Anterior cingulate cortex (tissue), 58 donors: ENCODE results near the gene NEK4.
"Not testable (repeated sequence)": the region's sequence is repeated elsewhere in the genome, so short reads cannot be mapped to it uniquely, and the experiment has no call there.

Experiments used
- DNase-seq, 58 donors: peaks; one replicate each; lab custom pipeline; 2025; lab: John Stamatoyannopoulos, UW

Gene NEK4

DNA sequence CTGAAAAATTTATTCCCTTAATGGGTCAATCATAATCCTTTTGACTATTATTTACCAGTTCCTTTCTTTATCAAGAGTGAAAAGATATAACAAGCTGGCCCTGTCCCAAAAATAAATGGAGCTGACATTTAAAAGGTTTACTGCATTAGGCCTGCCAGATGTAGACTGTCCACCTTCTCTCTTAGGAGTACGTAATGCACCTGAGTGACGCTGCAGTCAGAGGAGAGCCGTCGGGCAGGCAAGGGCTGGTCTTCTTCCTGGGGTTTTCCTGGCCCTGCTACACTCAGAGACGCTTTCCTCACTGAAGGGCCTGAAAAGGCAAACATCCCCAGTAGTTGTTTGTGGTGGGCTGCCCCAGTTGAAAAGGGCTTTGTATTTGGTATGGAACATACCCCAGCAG is 27.6 kb downstream of the NEK4 start:
- DNase-seq: no peak

DNA sequence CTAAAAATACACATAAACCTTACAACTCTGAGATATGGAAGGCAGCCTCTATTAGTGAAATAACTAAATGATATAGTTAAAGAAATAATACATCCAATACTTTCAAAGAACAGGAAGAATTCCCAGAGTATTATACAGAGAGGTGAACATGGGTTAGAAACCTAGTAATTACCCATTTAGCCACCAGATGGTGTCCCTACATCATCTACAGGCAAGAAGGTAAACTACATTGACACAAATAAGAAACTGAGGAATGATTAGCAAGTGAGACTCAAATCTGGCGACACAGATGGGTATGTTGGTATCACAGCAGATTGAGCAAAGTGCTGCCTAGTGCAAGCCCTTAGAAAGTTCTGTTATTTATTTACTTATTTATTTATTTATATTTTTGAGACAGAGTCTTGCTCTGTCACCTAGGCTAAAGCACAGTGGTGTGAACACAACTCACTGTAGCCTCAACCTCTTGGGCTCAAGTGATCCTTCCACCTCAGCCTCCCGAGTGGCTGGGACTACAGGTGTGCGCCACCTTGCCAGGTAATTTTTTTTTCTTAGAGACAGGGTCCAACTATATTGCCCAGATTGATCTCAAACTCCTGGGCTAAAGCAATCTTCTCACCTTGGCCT is 28.2 kb downstream of the NEK4 start:
- DNase-seq: no peak

DNA sequence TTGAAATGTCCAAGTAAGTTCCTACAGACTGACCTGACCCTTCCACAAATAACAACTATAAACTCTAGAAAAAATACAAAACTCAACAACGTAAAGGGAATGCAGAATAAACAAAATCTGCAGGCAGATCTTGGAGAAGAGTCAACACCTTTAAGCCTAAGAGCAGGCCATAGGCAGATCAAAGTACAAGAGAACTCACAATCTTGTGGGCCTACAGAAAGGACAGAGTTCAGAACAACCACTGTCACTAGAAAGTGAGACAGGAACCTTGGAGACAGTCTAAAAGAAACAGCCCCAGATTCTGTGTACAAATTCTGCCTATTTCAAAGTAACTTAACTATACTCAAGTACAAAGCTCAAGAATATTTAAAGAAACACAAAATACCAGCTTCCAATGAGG is 31.0 kb downstream of the NEK4 start:
- DNase-seq: no peak

- no peak for DNase-seq
Observed at GRCh38 chr3:52733256-52733891, 37.4 kb downstream of the NEK4 start.

DNA sequence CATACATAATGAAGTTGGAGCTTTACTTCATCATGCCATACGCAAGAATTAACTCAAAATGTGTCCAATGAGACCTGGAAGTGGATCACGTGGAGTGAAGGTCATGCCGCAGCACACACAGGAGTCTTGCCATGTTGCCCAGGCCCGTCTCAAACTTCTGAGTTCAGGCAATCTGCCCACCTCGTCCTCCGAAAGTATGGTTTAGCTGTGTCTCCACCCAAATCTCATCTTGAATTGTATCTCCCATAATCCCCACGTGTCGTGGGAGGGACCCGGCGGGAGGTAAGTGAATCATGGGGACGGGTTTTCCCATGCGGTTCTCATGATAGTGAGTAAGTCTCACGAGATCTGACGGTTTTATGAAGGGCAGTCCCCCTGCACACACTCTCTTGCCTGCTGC is 39.1 kb downstream of the NEK4 start:
- DNase-seq: no peak

GRCh38 chr3:52730681-52731080 is 40.1 kb downstream of the NEK4 start:
- no peak for DNase-seq

DNA sequence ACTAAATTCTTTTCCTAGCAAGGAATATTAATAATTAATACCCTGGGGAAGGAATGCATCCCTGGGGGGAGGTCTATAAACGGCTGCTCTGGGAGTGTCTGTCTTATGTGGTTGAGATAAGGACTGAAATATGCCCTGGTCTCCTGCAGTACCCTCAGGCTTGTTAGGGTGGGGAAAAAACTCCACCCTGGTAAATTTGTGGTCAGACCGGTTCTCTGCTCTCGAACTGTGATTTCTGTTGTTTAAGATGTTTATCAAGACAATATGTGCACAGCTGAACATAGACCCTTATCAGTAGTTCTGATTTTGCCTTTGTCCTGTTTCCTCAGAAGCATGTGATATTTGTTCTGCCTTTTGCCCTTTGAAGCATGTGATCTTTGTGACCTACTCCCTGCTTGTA is 42.0 kb downstream of the NEK4 start:
- not testable (repeated sequence) for DNase-seq

DNA sequence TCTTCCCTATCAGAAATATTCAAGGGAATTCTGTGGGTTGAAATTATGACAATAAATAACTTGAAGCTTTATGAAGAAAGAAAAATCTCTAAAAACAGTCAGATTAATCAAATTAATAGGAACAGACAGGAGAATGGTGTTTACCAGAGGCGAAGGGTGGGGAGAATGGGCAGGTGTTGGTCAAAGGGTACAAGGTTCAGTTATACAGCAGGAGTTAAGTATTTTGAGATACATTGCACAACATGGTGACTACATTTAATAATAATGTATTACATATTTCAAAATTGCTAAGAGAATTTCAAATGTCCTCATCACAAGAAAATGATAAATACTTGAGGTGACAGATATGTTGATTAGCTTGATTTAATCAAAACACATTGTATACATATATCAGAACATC is 46.2 kb downstream of the NEK4 start:
- no peak for DNase-seq

DNA sequence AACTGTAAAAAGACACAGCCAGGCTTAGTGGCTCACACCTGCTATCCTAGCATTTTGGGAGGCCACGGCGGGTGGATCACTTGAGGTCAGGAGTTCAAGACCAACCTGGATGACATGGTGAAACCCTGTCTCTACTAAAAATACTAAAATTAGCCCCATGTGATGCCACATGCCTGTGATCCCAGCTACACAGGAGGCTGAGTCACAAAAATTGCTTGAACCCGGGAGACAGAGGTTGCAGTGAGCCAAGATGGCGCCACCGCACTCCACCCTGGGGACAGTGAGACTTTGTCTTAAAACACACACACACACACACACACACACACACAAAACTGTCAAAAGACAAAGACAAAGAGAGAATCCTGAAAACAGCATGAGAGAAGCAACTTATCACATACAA is 46.8 kb downstream of the NEK4 start:
- no peak for DNase-seq

DNA sequence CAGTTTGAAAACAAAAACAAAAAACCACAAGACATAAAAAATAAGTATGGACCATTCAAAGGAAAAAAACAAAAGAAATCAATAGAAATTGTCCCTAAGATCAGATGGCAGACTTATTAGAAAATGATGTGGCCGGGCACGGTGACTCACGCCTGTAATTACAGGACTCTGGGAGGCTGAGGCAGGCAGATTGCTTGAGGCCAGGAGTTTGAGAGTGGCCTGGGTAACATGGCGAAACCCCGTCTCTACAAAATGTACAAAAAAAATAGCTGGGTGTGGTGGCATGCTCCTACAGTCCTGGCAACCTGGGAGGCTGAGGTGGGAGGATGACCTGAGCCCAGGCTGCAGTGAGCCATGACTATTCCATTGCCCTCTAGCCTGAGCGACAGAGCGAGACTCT is 48.2 kb downstream of the NEK4 start:
- no peak for DNase-seq

- DNase-seq: no peak
Observed at GRCh38 chr3:52721730-52722008, 49.1 kb downstream of the NEK4 start.

GRCh38 chr3:52721002-52721729 is 49.6 kb downstream of the NEK4 start:
- peak in 6 of 58 donors; percentile 5 to 42 (median 27) for DNase-seq

- DNase-seq: no peak
Observed at GRCh38 chr3:52719618-52720017, 51.1 kb downstream of the NEK4 start.

DNA sequence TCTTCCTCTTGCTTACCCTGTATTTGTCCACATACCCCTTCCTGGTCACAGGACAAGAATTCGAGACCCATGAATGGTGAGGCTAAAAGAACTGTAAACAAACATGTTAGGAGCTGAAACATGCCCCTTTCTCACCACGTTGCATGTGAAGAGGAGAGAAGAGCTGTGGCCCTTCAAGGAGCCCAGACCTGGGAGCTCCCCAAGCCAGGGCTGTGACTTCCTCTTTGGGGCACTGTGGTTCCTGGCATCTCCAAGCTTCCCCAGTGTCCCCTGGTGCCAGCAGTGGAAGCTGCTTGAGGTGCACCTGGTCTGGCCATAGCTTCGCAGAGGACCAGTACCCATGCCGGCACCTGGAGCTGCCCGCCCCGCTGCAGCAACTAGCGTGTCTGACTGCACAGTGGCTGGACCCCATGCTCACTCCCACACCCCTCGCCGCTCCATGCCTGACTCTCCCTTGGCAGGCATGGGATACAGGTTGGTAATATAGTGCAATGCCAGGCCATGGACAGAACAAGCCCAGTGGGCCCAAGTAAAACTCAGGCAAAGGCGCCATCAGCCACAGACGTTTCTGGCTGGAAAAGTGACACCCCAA is 54.9 kb downstream of the NEK4 start:
- no peak for DNase-seq

DNA sequence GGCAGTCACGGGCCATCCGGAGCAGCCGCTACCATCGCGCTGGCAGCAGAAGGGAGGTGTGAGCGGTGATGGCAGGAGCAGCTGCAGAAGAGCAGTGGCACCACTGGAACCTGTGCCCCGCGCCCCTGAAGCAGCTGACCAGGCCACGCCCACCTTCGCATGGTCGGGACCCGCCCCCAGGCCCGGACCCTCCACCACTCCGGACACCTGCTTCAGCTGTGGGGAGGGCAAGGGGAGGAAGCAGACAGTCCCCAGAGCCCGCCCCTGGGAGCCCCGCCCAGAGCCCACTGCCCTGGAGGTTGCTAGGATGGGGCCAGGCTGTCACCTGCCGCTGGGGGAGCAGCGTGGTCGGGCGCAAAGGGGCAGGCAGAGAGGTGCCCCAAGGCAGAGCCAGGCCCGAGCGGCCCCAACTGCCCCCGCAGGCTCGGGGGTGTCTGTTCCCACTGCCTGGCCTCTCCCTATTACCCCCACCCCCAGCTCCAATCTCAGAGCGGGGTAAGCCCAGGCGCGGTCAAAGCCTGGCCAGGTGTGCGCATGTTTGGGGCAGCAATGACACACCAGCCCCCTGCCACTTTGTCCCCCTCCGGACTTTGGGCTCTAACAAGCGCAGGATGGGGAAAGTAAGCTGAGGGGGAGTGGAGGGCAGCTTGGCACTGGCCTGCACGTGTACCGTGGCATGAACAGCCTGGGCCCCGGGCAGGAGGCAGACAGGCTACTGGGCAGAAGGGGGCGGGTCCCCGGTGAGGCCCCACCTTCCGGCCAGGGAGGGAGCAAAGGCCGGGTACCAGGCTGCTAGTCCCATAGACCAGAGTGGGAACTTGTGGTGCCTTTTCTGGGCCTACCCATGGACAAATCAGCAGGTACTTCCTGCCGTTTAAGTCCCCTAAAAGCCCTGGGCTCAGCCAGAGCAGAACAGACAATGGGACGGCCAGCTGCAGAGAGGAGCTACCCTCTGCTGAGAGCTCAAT is 56.1 kb downstream of the NEK4 start:
- DNase-seq: no peak

DNA sequence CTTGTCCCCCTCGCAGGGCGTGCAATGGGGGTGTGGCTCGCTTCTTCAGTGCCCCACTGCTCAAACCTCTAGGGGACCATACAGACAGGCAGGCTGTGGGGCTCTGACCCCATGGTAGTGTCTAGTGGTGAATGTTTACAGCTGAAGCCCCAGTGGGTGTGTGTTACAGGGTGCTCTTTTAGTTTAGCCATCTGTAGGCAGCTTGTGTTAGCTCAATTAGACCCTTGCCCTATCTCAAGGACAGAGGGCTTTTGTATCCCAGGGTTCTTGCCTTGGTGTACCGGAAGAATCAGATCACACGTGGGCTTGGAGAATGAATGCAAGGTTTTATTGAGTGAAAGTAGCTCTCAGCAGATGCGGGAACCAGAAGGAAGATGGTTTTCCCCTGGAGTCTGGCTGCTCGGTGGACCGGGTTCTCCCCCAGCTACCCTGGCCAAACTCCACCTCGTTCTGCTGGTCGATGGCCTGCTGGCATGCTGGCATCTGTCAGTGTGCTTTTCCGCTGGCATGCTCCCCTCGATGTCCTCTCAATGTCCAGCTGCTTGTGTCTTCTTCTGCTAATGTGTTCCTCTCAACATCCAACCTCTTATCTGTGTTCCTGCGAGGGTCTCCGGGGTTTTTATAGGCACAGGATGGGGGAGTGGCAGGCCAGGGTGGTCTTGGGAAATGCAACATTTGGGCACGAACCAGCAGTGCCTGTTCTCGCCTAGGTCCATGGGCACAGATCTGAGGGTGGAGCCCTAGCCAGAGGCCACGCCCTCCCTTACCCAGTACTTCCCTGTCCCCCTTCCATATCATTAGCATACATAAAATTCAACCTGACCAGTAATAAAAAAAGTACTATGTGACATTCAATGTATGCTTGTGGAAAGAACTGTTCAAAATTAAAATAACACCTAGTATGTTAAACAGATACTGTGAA is 58.2 kb downstream of the NEK4 start:
- no peak for DNase-seq

DNA sequence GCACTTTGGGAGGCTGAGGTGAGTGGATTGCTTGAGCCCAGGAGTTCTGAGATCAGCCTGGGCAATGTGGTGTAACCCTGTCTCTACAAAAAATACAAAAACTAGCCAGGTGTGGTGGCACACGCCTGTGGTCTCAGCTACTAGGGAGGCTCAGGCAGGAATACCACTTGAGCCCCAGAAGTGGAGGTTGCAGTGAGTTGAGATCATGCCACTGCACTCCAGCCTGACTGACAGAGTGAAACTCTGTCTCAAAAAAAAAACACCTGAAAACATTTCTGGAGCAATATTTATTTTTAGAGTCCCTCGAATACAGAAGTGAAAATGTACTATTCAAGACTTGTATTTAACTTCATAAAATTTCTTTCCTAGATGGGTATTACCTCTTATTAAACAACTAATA is 60.2 kb downstream of the NEK4 start:
- no peak for DNase-seq

DNA sequence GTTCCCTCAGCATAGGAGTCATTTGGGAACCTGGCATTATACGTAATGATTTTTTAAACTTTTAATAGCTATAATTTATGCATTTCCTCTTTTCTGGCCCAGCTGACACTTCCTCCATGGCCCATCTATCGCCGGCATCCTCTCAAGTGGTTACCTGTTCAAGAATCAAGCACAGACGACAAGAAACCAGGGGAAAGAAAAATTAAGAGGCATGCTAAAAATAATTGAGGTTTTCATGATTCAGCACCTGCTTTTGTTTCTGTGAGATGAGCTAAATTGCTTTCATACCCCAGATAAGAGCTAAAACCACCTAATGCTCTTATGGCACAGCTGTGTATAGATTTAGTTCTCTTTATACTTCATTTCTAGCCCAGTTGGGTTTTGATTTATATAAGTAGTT is 63.2 kb downstream of the NEK4 start:
- DNase-seq: no peak
